Upper lobe of left lung (tissue), 4 donors: ENCODE measurements around the gene USP13.

Experiments used
- CTCF ChIP-seq, 6 experiments: fragments of 450-650 bp in 4 of 6; fragments of 200-600 bp in 2 of 6; sonication (generic) in 2 of 6; IDR thresholded peaks; one replicate each; pipeline ENCODE4 v1.5.1; 2016 to 2019; ENCODE audit warnings: antibody characterized with exemption in 6 of 6
- POLR2AphosphoS5 ChIP-seq, 2 donors: sonication (generic); formaldehyde crosslinking; IDR thresholded peaks; one replicate each; pipeline ENCODE4 v1.5.1; 2017; ENCODE audit warnings: antibody characterized with exemption in 2 of 2

- TF ChIP-seq CTCF (IDR thresholded peaks at IDR 0.05) = no peak
- no peak for TF ChIP-seq POLR2AphosphoS5 (IDR thresholded peaks at IDR 0.05)
Measured at GRCh38 chr3:179828738-179829137, 175.9 kb downstream of the USP13 start.
